Activated T-helper 1 cell treated with Interleukin-2 at 50 U/mL for 16 hours (primary cell): ENCODE results near the gene FYCO1.
A peak's percentile ranks its signal among the peaks of the same experiment; 100 is the strongest.

Experiments
- DNase-seq: peaks from one replicate; pipeline ENCODE4 v3.0.0-alpha.2; 2020; ENCODE audit warnings: low read depth

FYCO1 gene

DNA sequence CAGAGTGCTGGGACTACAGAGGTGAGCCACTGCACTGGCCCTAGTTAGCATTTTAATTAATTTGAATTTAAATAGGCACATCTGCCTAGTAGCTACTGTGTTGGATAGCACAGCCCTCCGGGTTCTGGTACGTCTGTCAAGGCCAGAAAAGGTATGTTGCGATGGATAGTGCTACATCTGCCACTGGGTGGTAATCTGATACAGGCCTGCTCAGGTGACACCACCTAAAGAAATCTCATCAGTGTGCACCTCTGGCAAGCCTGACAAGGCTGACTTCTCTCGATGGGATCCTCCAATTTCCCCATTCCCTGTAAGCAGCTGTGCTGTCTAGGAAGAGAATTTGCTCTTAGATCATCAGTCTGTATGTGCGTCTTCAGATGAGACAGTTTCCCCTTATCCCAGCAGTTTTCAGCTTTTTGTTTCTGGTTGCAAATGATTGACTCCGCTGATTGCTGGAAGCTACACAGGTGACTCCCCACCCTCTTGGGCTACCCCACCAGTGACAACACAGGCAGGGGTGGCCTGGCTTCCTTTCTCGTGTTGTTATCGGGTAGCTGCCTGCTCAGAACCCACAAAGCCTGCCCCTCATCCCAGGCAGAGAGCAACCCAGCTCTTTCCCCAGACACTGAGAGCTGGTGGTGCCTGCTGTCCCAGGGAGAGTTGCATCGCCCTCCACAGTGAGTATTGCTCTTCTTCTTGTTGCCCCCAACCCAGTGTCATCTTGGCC is 109.5 kb downstream of the FYCO1 start, which contains the start of gene CCR9:
CCR9 (plus strand) TSS at position 565 of the 727 bp plus-strand sequence. CDS start 8,391 bp downstream, outside the sequence.
- no peak for DNase-seq

DNA sequence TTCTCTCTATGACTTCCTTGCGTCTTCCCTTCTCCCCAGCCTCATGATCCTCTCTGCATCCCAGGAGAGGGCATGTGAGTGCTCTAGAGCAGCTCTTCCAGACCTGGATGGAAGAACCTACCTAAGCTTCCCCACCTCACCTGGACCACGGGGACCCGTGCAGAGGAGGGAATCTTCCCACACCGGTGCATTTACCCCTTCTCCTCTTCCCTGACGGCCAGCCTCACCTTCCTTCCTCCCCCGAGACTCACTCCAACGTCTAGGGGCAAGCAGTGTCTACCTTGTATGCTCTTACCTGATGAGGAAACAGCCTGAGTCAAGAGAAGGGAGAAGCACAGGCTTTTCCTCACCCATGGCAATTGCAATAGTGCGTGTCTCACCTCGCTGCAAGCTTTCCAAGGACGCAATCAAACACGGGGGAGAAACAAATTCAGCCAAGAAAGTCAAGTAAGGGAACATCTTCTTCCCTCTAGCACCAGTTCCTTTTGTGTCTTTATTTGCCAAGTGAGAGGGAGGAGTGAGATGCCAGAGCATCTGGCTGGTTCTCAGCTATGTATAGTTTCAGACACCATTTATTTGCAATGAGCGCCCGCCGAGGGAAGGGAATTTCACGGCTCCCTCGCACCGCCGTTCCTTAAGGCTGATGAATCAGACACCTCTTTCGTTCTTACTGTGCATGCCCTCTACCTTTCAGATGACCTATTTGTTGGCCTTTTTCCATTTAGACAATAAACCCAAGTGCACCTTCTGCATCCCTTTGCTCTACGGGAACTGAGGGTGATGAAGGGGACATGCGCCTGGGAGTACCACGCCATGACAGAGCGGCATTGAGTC is 111.0 kb downstream of the FYCO1 start:
- no peak for DNase-seq

DNA sequence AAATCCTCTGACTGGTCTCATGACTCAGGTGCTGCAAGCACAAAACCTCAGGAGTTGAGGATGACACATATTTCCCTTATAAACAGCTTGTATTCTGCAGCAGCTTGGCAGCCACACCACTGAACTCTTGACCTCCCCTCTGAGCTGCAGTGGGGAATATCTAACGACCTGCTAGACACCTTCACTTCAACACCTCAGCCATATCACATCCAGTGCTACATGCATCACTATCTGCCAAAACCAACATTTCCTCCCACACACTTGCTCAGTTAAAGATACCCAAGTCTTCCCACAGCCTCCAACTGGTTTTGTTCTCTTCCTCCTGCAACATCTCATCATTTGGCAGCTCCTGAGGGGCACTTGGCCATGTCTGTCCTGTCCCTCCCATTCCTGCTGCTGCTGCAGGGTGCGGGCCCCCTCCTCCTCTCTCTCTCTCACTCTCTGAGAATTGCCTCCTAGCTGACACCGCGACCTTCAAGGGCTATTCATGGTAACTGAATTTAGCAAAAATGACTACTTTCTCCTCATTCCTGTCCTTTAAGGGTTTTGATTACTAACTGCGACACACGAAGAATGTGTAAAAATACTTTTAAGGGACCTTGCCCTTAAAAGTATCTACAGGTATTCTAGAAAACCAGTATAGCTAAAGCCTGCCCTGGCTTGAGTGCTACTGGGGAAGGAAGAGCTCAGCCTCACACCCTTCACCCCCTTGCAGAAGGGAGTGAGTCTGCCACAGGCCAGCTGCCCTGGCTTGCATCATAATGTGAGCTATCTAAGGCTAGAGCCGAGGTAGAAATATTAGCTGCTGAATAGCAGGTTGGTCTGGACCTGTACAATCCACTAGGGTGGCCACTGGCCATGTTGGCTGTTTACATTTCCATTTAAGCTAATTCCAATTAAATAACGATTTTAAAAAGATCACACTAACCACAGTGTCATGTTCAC is 114.3 kb downstream of the FYCO1 start:
- peak; percentile 30 for DNase-seq

DNA sequence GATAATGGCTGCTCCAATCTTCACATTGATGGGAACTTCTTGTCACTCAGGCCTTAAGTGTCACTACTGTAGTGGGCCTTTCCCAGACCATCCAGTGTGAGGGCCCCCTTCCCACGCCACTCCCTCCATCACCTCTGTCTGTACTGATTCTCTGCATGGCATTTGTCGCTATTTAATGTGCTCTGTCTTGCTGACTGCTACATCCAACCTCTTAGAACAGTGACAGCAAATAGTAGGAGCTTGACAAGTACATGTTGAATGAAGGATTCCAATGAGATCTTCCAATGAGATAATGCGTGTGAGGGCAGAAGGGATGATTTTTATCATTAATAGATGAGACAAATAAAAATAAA is 114.9 kb downstream of the FYCO1 start:
- no peak for DNase-seq

DNA sequence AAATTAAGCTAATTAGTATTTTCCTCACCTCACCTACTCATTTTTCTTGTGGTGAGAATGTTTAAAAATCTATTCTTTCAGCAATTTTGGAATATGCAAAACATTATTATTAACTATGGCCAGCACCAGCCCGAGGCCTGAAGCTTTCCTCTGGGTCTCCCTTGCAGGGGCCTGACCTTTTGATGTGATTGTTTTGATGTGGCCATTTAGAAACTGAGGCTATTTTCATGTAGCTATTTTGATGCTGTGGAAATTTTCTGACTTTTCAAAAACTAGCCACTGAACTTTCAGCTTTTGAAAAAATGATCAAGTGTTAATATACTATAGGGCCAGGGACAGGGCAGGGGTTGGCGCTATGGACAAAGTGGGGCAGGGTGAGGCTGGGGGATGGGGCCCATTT is 117.5 kb downstream of the FYCO1 start:
- no peak for DNase-seq

DNA sequence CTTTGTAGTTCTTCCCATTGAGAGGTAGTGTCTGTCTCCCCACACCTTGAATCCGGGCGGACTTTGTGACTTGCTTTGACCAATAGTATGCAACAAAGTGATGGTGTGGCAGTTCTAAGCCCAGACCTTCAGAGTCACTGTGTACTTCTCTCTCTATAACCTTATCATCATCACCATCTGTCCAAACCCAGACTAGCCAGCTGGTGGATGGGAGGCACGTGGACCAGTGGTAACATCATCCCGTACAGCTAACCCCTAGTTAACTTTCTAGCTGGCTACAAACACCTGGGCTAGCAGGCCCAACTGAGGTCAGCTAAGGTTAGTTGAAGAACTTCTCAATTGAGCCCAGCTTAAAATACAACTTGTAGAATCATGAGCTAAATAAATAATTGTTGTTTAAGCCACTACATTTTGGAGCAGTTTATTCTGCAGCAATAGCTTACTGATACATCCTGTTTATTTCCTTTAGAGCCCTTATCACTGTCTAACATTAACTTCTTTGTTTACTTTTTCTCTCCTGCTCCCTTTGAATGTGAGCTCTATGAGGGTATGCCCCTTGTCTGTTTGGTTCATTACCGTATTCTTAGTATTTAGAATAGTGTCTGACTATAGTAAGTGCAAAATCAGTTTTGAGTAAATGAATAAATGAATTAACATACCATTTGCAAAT is 120.8 kb downstream of the FYCO1 start:
- DNase-seq, result no peak

DNA sequence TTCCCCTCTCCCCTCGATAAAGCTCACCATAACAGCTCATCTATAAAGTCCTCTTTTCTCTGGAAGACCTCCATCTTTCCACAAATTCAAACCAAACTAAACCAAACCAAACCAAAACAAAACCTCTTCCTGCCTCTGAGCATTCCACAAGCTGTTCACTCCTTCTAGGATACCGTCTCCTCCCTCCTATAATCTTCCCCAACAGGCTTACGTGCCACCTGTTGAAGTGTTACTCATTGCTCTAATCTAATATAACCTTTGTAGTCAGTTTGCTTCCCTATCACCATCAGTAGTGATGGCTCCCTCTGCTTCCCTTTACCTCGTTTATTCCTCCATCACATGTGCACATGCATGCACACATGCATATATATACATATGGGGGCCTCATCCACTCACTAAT is 122.0 kb downstream of the FYCO1 start:
- no peak for DNase-seq

DNA sequence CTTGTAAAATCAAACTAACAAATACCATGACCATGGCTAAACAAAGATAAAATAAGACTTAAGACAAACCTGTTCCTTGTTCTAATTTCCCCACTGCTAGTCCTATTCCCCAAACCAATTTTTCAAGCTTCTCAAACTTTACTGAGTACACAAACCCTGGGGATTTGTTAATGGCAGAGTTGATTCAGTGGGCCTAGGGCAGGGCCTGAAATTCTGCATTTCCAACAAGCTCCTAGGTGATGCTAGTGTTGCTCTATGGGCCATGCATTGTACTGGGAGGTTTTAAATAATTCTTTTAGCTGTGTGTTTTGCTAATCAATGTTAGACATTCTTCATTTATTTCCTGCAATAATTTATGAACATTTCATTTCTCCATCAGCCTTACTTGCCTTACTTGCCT is 122.6 kb downstream of the FYCO1 start:
- no peak for DNase-seq

DNA sequence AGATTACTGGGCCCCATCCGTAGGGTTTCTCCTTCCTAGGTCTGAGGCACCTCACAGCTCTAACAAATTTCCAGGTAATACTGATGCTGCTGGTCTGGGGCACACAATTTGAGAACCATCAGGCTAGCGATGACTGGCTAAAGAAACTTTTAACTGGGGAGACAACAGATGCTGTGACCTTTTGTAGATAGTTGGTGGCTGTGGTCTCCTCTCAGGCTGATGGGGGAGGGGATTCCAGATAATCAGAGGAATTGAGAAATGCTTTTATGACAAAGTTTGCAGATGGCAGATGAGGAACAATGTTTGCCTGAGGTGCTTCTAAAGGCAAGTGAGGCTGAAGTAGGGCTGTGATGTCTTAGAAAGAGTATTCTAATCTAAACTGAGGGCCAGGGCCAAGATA is 123.1 kb downstream of the FYCO1 start:
- no peak for DNase-seq

DNA sequence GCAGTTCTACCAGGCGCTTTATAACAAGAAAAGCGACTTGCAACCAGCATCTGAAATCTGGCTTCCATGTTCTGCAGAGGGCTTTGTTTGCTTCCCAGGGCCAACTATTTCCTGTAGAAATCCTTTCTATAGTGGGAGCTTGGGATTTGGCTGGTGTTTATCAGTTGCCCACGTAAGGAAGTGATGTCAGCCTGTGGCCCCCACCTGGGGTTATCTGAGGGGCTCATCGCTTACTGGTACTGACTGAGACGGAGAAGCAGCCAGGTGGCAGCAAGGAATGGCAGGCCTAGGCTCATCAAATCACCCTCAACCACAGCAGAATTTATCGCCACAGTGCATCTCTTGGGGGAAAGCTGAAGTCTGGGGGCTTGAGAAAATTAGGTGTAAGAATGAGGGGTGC is 123.8 kb downstream of the FYCO1 start:
- no peak for DNase-seq

DNA sequence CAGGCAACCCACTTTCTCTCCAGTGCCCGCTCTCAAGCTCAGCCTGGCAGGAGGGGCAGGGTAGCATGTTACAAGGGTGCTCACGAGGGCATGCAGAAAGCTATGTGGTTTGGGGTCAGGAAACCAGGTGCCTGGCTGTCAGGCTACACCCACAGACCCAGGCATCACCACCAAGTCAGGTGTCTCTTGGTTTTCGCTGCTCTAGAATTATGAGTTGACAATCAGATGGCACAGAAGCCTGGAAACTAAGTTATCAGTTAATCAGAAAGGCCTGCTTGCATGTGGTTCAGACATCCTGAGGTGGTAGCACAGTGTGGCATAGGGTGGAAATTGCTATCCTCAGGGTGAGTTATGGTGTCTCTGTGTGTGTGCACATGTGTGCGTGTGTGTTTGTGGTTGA is 125.5 kb downstream of the FYCO1 start:
- peak; percentile 48 for DNase-seq

DNA sequence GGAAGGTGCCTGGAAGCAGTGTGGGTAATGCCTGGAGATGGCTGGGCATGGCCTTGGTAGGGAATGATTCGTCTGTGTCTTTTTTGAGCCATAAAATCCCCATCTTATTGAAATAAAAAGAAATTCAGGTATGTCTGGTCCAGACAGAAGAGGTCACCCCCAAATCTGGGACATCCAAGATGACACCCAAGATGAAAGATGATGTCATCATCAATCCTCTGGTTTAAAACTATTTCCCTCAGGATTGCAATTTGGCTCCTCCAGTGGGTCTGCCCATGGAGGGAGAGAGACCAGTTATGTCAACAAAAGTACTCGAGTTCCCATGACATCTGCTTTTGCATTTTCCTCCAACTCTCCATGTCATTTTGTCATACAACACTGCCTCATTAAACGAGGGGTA is 126.0 kb downstream of the FYCO1 start:
- no peak for DNase-seq

DNA sequence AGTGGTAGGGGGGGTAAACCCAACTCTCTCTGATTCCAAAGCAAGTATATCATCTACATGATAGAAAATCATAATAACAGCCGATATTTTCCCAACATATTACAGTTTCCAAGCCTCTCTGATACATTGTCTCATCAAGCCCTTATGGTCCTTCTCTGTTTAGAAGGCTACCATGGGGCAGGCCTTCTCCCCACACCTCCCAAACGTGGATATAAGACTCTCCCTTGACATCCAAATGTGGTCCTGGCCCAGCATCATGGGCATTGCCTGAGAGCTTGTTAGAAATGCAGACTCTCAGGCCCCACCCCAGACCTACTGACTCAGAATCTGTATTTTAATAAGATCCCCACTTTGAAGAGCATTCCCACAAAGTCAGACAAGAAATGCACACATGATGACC is 127.0 kb downstream of the FYCO1 start:
- no peak for DNase-seq

DNA sequence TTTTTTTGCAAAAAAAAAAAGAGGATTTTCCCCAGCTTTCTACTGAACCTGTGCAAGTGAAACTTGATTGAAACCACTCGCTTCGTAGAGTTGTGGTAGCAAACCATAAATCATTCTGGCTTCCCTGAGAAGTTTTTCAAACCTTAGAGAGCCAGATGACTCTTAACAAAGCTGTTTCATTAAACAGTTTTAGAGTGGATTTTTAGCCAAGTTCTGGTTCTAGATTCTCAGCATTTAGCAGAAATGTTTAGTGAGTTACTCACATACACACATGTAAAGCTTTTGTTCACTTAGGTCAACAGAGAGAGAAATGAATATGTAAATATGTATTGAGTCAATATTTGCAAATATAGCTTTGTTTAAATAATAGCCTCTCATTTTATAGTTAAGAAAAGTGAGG is 127.4 kb downstream of the FYCO1 start:
- DNase-seq, result no peak
